Measurements from ENCODE around the gene TPH1.
"Not testable (repeated sequence)": the region's sequence is repeated elsewhere in the genome, so short reads cannot be mapped to it uniquely, and the experiment has no call there.

TPH1 gene

GRCh38 chr11:18005376-18006129 is 40.5 kb downstream of the TPH1 start:
- TF ChIP-seq, protein P1, sequence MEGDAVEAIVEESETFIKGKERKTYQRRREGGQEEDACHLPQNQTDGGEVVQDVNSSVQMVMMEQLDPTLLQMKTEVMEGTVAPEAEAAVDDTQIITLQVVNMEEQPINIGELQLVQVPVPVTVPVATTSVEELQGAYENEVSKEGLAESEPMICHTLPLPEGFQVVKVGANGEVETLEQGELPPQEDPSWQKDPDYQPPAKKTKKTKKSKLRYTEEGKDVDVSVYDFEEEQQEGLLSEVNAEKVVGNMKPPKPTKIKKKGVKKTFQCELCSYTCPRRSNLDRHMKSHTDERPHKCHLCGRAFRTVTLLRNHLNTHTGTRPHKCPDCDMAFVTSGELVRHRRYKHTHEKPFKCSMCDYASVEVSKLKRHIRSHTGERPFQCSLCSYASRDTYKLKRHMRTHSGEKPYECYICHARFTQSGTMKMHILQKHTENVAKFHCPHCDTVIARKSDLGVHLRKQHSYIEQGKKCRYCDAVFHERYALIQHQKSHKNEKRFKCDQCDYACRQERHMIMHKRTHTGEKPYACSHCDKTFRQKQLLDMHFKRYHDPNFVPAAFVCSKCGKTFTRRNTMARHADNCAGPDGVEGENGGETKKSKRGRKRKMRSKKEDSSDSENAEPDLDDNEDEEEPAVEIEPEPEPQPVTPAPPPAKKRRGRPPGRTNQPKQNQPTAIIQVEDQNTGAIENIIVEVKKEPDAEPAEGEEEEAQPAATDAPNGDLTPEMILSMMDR (IDR thresholded peaks at IDR 0.05; ENCODE audit: low read length, missing control alignments) = no peak
- H3K4me3 ChIP-seq (replicated peaks; ENCODE audit: low read depth, low read length) = no peak overlapping the region
- DNase-seq (ENCODE audit: low read depth) = no peak

- DNase-seq (ENCODE audit: low read depth) = no peak
- no peak overlapping the region for H3K4me3 ChIP-seq (replicated peaks; ENCODE audit: low read depth, low read length)
- TF ChIP-seq, protein P1 (IDR thresholded peaks at IDR 0.05; ENCODE audit: low read length, missing control alignments) = no peak
Measured at GRCh38 chr11:18001191-18001590, 44.9 kb downstream of the TPH1 start.

DNA sequence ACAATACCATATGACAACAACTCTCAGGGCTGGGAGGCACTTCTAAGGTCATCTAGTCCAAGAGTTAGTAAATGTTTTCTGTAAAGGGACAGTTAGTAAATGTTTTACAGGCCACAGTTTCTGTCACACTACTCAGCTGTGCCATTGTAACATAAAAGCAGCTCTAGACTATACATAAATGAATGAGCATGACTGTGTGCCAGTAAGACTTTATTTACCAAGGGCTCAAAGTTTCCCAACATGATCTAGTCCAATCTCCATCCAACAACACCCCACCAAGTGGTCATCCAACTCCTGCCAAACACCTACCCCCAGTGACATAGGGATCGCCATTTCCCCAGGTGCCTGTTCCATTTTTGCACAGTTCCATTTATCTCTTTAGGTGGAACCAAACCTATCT is 45.3 kb downstream of the TPH1 start:
- TF ChIP-seq, protein P1 (IDR thresholded peaks at IDR 0.05; ENCODE audit: low read length, missing control alignments) = no peak
- no peak overlapping the region for H3K4me3 ChIP-seq (replicated peaks; ENCODE audit: low read depth, low read length)
- DNase-seq (ENCODE audit: low read depth) = no peak

DNA sequence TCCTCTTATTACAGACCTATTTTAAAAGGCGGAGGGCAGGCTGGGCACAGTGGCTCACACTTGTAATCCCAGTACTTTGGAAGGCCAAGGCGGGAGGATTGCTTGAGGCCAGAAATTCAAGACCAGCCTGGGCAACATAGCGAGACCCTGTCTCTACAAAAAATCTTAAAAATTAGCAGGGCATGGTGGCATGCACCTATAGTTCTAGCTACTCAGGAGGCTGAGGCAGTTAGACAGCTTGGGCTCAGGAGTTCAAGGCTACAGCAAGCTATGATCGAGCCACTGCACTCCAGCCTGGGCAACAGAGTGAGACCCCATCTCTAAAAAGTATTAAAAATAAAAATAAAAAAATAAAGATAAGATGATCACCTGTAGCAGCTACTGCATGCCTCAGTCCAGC is 45.9 kb downstream of the TPH1 start:
- DNase-seq (ENCODE audit: low read depth); H3K4me3 ChIP-seq (replicated peaks; ENCODE audit: low read depth, low read length): not testable (repeated sequence)
